HG03175 (cell line): ENCODE results near the gene DENND1C.
"Not testable (repeated sequence)": the region's sequence is repeated elsewhere in the genome, so short reads cannot be mapped to it uniquely, and the experiment has no call there.

Source experiments
- ATAC-seq: cut with Tn5 transposase; IDR thresholded peaks from one replicate; pipeline ENCODE4 v1.9.1; 2021; ENCODE audit warnings: mild to moderate bottlenecking, moderate library complexity; ENCODE audit not compliant: unreplicated experiment

The DENND1C gene

DNA sequence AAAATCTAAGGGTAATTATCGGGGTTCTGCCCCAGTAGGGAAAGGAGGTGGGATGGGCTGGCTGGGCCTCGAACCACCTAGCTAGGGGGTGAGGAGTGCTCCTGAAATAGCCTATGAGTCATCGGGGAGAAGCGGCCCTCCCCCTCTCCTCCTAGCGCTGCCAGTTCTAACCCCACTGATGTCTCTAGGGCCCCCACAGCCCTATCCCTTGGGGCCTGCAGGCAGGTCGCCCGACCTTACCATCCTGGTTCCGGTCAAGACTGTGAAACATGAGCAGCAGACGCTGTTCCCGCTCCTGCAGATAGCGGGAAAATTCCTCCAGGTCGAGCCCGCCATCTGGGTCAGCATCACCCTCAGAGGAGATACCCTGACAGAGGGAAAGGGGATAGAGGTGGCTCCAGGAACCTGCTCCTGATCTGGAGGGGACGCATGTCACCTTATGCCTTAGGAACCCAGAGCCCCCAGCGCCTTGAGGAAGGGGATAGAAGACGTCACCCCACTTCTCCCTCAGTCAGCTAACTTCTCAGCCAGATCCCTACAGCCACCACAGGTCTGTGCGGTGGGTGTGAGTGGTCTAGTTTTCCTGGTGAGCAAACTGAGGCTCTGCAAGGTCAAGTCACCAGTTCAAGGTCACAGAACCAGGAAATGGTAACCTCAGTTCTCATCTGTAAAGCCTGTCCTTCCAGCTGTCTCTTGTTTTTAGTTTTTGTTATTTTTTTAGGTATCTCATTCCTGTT, 23.5 kb downstream of the DENND1C start:
- no peak for ATAC-seq

DNA sequence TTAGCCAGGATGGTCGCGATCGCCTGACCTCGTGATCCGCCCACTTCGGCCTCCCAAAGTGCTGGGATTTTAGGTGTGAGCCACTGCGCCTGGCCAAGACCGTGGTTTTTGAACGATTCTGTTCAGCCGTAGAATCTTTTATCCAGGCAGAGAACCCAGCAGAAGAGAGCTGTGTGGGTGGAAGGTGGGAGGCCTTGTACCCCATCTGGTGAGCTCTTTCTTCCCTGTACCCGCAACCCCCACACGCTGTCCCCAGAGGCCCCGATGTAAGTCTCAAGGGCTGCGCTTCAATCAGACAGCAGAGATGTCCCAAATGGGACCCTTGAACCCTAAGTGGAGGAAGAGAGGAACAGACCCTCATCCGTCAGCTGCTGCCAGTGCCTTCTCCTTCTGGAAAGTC, 25.7 kb downstream of the DENND1C start:
- no peak for ATAC-seq

DNA sequence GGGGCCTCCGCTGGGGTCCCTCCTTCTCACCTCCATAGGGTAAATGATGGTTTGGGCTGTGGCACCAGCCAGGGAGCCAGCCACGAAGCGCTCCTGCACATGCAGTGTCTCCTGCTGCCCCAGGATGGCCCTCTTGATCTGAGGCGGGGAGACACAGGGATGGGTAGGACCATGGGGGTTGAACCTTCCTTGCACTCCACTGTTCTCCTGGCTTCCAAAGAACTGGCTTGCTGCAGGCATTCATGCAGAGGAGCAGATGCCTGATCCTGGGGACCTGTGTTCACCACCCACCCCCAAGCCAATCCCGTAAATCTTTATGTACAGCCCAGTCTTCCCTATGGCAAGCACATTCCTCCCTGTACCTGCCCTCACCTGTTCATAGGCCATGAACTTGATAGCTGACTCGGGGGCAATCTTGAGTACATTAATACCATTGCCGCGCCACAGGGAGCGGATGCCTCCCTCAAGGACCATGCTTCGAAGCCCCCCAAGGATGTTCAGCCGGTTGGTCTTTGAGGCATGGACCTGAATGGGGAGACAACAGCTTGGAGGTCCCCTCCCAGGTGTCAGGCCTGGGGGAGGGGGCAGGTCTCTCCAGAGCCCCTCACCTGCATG, 27.5 kb downstream of the DENND1C start:
- ATAC-seq = no peak

DNA sequence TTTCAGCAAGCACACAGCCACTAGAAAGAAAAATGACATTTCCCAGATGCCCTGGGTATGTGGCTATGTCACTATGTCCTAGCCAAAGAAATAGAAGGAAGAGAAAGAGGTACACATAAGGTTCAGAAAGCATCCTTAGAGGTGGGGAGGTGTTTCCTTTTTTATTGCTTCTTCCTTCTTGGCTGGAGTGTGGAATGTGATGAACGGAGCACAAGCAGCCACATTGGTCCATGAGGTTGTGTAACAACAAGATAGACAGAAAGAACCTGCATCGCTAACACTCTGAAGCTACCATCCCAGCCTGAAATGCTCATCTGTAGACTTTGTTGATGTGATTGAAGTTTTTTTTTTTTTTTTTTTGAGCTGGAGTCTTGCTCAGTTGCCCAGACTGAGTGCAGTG, 28.7 kb downstream of the DENND1C start:
- ATAC-seq = no peak

DNA sequence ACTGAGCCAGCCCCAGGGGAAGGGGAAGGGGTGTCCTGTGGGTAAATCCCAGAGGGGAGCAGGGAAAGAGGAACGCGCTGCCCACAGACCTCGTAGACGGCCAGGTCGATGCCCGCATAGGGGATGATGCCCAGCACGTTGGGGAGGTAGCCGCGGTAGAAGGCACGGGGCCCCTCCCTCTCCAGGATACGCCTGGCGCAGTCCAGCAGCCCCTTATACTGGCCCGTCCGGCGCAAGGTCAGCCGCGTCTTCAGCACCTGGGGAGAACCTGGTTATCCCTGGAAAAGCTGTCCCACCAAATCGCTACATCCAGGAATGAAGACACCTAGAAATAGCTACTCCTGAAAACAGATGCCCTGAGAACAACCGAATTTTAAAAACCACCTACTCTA, 29.4 kb downstream of the DENND1C start:
- no peak for ATAC-seq

DNA sequence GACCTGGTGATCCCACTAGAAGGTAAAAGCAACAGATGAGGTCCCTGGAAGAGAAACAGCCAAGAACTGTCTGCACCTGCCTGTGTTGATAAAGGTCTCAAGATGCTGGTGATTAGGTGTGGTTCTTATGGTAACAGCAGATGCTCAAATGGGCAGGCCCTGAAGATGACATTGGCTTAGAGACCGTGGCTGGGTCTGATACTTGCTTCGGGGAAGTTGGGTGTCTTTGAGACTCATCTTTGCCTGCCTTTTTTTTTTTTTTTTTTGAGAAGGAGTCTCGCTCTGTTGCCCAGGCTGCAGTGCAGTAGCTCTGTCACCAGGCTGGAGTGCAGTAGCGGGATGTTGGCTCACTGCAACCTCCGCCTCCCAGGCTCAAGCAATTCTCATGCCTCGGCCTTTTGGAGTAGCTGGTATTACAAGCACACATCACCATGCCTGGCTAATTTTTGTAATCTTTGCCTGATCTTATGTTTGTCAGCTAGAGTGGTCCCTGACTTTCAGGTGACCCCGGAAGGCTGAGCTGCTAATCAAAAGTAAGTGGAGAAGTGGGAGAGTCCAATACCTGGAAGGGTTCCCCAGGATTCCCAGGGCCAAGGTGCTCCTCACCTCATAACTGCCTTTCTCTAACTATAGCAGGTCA, 29.9 kb downstream of the DENND1C start:
- no peak for ATAC-seq

DNA sequence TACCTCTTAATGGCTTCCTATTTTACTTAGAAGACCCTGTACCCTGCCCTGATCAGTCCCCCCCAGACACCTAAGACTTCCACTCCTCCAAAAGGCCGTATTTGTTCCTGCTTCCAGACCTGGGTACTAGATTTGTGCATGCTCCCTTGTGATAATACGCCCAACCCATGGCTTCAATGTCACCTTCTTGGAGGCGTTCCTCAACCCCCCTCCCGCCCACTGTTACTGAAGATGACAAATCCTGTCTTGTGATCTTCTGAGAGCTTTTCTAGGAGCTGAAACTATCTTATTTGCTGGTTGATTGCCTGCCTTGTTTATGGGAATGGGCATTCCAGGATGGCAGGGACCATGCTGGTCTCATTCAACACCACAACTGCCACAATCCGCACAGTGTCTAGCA, 31.4 kb downstream of the DENND1C start:
- ATAC-seq = no peak

DNA sequence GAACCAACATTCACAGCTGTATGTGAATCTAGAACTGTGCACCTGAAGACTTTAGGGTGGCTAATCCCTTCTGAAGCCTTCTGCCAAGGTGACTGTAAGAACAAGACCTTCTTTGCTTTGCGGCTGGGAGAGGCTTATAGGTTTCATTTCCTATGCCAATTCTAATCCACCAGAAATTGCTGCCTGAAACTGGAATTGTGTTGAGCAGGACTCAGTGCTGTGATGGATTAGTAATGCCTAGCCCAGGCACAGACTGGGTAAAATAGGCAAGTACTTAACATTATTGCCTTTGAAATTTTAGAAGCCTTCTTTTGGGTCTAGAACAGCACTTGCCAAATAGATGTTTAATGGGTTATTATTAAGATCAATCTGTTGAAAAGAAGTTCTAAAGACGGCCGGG, 33.5 kb downstream of the DENND1C start:
- no peak for ATAC-seq

DNA sequence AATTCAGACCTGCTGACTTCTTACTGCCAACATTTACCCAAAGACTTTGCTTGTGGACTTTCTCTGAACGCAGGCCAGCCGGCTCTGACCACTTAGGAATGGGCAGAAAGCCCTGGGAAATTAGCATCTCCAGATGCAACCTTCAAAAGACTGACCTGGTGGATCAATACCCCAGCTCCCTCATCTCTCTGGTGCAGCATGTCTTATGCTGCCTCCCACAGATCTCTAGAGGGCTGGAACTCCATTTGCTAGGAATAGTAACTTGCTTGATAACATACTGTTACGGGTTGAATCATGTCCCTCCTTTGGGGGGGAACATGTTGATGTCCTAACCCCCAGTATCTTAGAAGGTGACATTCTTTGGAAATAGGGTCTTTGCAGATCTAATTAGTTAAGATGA, 35.1 kb downstream of the DENND1C start:
- ATAC-seq = no peak

DNA sequence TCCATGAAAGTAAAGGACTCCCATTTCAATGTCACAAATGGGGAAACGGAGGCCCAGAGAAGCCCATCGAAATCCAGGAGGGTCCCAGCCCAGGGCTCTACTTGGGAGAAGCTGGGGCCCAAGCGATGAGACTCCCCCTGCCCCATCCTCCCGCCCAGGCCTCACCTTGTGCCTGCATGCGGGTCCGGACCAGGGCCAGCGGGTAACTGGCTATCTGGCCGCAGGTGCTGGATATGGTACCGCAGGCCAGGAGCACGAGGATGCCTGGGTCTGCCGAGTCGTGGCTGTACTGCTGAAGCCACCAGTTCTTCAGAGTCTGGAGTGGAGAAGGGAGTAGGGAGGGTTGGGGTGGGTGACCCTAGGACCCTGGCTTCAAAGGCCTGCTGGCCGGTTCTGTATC, 37.6 kb downstream of the DENND1C start:
- ATAC-seq = no peak

DNA sequence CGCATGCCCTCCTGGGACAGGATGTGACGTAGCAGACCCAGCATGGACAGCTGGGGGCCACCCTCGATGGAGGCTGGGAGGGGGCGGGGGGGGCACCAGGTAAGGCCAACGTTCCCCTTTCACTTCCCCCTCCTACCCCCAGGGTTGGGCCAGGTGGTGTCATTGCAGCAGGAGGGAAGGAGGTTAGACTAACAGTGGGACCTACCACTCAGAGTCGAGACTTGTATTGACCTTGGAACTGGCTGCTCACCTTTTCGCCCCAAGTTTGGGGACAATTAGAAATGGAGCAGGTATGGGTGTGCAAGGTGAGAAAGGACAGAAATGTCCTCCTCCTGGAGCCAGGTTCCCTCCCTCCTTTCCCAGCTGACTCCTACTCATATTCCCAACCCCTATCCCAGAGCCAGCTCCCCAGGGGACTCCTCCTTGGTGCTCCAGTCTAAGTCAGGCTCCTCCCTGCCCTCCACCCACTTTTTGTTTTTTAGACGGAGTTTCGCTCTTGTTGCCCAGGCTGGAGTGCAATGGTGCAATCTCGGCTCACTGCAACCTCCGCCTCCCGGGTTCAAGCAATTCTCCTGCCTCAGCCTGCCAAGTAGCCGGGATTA, 39.4 kb downstream of the DENND1C start:
- no peak for ATAC-seq

DNA sequence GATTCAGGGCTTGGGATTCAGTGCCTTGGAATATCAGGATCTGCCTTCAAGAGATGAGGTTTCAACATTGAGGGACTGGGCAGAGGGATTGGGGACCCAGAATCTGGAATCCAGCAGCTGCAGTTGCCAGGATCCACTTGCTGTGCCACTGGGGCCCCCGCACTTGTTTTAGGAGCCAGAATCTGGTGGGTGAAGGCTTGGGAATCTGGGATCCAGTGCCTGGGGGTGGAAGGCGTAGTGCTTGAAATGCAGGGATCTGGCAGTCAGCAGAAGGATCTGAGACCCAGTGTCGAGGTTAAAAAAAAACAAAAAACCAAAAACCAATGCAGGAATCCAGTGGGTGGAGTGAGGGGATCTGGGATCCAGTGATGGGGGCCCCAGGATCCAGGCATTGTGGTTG, 40.7 kb downstream of the DENND1C start:
- no peak for ATAC-seq

DNA sequence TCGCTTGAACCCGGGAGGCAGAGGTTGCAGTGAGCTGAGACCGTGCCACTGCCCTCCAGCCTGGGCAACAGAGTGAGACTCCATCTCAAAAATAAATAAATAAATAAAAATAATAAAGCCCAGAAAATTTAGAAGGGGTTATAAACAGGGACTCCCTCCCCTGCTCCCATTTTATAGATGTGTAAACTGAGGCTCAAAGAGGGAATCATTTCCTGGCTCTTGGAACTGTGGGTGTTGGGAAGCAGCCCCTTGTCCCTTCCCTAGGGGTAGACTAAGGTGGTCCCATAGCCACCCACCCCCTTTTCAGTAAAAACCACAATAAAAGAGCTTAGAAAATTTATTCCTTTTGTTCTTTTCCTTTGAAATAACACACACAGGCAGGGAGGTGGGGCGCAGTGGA, 41.8 kb downstream of the DENND1C start:
- ATAC-seq = no peak

DNA sequence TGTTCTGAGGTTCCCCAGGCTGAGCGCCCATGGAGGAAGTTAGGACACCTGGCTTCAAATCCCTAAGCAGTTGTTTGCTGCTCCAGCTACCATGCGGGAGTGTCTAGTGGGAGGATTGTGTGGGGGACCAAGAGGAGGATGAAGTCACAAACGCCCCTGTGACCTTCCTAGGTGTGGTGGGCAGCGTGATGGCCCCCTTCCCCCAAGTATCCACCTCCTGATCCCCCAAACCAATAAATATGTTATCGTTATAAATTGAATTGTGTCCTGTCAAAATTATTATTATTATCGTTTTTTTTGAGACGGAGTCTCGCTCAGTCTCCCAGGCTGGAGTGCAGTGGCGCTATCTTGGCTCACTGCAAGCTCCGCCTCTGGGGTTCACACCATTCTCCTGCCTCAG, 47.9 kb downstream of the DENND1C start, which contains the start of gene SLC25A41:
TSS of gene SLC25A41 (minus strand) at position 101 of the 400 bp plus-strand sequence. CDS start at position 31, 70 bp downstream.
- ATAC-seq = no peak

DNA sequence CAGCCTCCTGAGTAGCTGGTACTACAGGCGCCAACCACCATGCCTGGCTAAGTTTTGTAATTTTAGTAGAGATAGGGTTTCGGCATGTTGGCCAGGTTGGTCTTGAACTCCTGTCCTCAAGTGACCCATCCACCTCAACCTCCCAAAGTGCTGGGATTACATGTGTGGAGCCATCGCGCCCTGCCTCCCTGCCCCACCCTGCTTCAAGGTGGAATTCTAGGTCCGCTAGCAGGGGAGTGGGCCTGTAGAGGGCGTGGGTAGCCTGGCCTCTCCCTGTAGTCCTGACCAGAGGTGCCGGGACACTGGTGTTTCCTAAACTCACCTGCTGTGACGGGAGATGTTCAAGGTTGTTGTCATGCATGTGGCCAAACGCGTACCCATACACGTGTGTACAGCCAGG, 48.4 kb downstream of the DENND1C start:
- no peak for ATAC-seq

DNA sequence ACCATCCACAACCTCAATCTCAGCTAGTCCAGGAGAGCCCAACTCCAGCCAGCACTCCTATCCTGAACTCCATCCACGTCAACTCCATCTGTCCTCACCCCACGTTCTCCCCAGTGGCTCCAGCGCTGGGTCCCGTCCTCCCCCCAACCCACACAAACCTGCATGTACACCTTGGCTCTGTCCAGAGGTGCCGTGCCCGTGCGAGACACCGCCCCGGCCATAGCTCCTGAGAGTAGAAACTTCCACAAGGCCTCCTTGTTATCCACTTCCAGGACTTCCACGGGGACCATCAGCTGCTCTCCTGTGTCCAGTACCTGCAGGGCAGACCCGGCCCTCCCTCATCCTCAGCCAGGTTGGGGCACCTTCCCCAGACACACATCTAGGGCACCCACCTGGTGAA, 49.7 kb downstream of the DENND1C start:
- no peak for ATAC-seq

DNA sequence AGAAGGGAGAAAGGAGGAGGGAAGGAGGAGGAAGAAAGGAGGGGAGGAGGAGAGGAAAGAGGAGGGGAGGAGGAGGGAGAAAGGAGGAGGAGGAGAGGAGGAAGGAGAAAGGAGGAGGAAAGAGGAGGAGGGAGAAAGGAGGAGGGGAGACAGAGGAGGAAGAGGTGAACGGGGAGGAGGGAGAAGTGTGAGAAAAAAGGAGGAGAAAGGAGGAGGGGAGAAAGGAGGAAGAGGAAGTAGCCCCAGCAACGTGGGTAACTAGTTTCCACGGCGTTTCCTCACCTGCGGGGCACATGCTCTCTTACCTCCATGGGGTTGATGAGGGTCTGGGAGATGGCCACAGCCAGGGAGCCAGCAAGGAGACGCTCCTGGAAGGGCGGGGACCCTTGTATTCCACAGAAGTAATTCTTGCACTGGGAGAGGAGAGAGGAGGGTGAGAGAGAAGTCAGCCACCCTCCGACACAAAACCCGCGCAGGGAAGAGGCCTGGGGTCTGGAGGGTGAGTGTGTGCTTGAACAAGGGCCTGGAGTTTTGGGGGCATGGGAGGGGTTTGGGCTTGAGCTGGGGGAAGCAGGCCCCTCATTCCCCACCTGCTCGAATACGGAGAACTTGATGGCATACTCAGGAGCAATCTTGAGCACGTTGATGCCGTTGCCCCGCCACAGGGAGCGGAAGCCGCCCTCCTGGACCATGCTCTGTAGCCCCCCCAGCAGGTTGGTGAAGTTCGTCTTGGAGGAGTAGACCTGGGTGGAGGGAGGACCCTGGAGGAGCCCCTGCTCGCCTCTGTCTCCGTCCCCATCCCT, 52.0 kb downstream of the DENND1C start:
- no peak for ATAC-seq

DNA sequence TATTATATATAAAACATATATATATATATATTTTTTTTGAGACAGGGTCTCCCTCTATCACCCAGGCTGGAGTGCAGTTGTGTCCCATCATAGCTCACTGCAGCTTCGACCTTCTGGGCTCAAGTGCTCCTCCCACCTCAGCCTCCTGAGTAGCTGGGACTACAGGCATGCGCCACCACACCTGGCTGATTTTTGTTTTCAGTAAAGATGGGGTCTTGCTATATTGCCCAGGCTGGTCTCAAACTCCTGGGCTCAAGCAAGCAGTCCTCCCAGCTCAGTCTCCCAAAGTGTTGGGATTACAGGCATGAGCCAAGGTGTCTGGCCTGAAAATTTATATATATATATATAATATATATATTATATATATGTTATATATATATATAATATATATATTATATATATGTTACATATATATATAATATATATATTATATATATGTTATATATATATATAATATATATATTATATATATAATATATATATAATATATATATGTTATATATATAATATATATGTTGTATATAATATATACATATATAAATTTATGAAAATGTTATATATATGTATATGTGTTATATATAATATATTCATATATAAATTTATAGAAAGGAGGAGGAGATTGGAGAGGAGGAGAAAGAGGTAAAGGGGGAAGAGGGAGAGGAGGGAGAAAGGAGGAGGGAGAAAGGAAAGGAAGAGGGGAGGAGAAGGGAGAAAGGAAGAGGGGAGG, 52.7 kb downstream of the DENND1C start:
- ATAC-seq = not testable (repeated sequence)

DNA sequence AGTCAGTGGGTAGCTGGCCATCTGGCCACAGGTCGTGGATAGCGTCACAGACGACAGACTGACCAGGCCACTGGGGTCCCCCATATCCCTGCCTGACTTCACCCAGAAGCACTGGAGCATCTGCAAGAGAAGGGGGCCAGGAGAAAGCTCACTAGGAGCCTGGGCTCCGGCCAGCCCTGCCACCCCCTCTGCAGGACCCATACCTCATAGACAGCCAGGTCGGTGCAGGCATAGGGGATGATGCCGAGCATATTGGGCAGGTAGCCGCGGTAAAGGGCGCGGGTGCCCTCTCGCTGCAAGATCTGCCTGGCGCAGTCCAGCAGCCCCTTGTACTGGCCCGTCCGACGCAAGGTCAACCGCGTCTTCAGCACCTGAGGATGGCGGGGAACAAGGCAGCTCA, 54.5 kb downstream of the DENND1C start:
- ATAC-seq = no peak
